RPMI8226 (cell line): Measurements from ENCODE around the gene EIF6.

ENCODE experiments used
- DNase-seq: peaks from one replicate; pipeline ENCODE4 v3.0.0-alpha.2; 2015

Gene EIF6

GRCh38 chr20:35293303-35294292 is 9.0 kb upstream of the EIF6 start:
- DNase-seq, result no peak

GRCh38 chr20:35292504-35293285 is 8.1 kb upstream of the EIF6 start:
- DNase-seq, result no peak

- no peak for DNase-seq
These were observed 7.3 kb upstream of the EIF6 start, which contains the start of gene FAM83C for GRCh38 chr20:35291654-35292503. Gene FAM83C, minus strand, starts transcription at chr20:35292425. Its CDS starts 121 bp downstream, at chr20:35292304.

GRCh38 chr20:35290887-35291417 is 6.4 kb upstream of the EIF6 start:
- DNase-seq, result no peak

GRCh38 chr20:35290186-35290886 is 5.8 kb upstream of the EIF6 start:
- no peak for DNase-seq

- DNase-seq, result no peak
These were observed 3.9 kb upstream of the EIF6 start for GRCh38 chr20:35288325-35289060.

GRCh38 chr20:35287509-35288324 is 3.1 kb upstream of the EIF6 start:
- DNase-seq, result no peak

- DNase-seq, result no peak
These were observed 2.4 kb upstream of the EIF6 start for GRCh38 chr20:35286899-35287508.

- DNase-seq, result no peak
These were observed 1.7 kb upstream of the EIF6 start for GRCh38 chr20:35286077-35286898.

- no peak for DNase-seq
These were observed 1.2 kb upstream of the EIF6 start for GRCh38 chr20:35285806-35286076.

GRCh38 chr20:35284992-35285805 is 627 bp upstream of the EIF6 start:
- DNase-seq, result no peak

- no peak for DNase-seq
These were observed 918 bp downstream of the EIF6 start for GRCh38 chr20:35283441-35284266.

GRCh38 chr20:35281506-35282101 is 3.0 kb downstream of the EIF6 start:
- no peak for DNase-seq

- no peak for DNase-seq
These were observed 4.0 kb downstream of the EIF6 start for GRCh38 chr20:35280523-35280922.

GRCh38 chr20:35279533-35280174 is 4.9 kb downstream of the EIF6 start:
- no peak for DNase-seq

- DNase-seq, result no peak
These were observed 5.5 kb downstream of the EIF6 start for GRCh38 chr20:35279040-35279439.
